ENCODE measurements around the gene RBM17. TPM values are rescaled to one million over a fixed set of nuclear protein-coding genes. Genes with fewer than 3 reads are reported as not detected.

Gene RBM17
- total RNA-seq, 1 experiment from 2014 or later = 65.4 TPM

DNA sequence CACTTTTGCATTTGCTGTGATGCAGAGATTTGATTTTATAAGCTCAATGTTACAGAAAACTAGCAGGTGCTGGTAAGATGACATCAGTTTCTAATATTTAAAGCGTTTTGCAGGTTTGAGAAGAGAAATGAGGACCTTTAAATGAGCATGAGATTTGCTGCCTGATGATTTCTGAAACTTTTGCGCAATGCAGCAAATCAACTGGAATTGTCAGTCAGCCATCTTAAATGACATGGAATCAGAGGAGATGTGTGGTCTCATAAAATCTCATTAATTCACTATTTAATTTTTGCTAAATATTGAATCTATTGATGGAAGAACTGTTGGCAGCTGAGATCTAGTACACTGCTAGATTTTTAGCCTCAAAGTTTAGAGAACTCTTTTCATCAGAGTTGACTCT, 3.9 kb downstream of the RBM17 start:
- TF ChIP-seq, protein P1, sequence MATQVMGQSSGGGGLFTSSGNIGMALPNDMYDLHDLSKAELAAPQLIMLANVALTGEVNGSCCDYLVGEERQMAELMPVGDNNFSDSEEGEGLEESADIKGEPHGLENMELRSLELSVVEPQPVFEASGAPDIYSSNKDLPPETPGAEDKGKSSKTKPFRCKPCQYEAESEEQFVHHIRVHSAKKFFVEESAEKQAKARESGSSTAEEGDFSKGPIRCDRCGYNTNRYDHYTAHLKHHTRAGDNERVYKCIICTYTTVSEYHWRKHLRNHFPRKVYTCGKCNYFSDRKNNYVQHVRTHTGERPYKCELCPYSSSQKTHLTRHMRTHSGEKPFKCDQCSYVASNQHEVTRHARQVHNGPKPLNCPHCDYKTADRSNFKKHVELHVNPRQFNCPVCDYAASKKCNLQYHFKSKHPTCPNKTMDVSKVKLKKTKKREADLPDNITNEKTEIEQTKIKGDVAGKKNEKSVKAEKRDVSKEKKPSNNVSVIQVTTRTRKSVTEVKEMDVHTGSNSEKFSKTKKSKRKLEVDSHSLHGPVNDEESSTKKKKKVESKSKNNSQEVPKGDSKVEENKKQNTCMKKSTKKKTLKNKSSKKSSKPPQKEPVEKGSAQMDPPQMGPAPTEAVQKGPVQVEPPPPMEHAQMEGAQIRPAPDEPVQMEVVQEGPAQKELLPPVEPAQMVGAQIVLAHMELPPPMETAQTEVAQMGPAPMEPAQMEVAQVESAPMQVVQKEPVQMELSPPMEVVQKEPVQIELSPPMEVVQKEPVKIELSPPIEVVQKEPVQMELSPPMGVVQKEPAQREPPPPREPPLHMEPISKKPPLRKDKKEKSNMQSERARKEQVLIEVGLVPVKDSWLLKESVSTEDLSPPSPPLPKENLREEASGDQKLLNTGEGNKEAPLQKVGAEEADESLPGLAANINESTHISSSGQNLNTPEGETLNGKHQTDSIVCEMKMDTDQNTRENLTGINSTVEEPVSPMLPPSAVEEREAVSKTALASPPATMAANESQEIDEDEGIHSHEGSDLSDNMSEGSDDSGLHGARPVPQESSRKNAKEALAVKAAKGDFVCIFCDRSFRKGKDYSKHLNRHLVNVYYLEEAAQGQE (IDR thresholded peaks at IDR 0.05; ENCODE audit: insufficient read depth in 1 of 2, low read depth in 2 of 2, low read length in 1 of 2) = no peak
- TF ChIP-seq TCF7L2 (IDR thresholded peaks at IDR 0.05; ENCODE audit: low read depth, low read length) (no peak), POLR2AphosphoS5 (IDR thresholded peaks at IDR 0.05; ENCODE audit: low read depth, low read length) (no peak), SIN3A (IDR thresholded peaks at IDR 0.05; ENCODE audit: borderline replicate concordance, insufficient read depth, low read depth, low read length) (no peak)
- TF ChIP-seq, protein P2, sequence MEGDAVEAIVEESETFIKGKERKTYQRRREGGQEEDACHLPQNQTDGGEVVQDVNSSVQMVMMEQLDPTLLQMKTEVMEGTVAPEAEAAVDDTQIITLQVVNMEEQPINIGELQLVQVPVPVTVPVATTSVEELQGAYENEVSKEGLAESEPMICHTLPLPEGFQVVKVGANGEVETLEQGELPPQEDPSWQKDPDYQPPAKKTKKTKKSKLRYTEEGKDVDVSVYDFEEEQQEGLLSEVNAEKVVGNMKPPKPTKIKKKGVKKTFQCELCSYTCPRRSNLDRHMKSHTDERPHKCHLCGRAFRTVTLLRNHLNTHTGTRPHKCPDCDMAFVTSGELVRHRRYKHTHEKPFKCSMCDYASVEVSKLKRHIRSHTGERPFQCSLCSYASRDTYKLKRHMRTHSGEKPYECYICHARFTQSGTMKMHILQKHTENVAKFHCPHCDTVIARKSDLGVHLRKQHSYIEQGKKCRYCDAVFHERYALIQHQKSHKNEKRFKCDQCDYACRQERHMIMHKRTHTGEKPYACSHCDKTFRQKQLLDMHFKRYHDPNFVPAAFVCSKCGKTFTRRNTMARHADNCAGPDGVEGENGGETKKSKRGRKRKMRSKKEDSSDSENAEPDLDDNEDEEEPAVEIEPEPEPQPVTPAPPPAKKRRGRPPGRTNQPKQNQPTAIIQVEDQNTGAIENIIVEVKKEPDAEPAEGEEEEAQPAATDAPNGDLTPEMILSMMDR (IDR thresholded peaks at IDR 0.05) = no peak
- BruUV-seq (replicated peaks) = no TSS peak
- intact Hi-C loops (cut with micrococcal nuclease; ENCODE audit: unreplicated experiment) = no loop called here
- peaks cover 14% of the 10 kb centered on the region for H3K4me1 ChIP-seq (ENCODE audit: control insufficient read depth, insufficient read depth, low read length)
- DNase-seq (ENCODE audit: low read depth, low spot score) = no peak
- ChIA-PET CTCF (interaction anchor here (0.5 kb wide), 1 partner anchor 580 kb away, joined by 5 read pairs; no protein-coding TSS in a partner anchor), POLR2A (no interaction called here)
- in situ Hi-C loops (cut with HindIII; ENCODE audit: low pct_unique_long_range_greater_than_20kb, low sequenced_read_pairs) = no loop called here
- H3K36me3 ChIP-seq (ENCODE audit: control insufficient read depth, insufficient read depth, low read length) = peaks cover 4% of the 10 kb centered on the region
- H3K27me3 ChIP-seq (ENCODE audit: control insufficient read depth, insufficient read depth, low read length) = no peaks in the 10 kb centered on the region; the same call in 1 of the 2 replicates
- no peak overlapping the region for H3K4me3 ChIP-seq (ENCODE audit: low read depth in 2 of 2, low read length in 2 of 2)
- H3K9me3 ChIP-seq (ENCODE audit: control insufficient read depth, insufficient read depth, low read depth, low read length) = no peaks in the 10 kb centered on the region
- no peak for ATAC-seq
- H3K27ac ChIP-seq (ENCODE audit: low read length) = no peak overlapping the region

DNA sequence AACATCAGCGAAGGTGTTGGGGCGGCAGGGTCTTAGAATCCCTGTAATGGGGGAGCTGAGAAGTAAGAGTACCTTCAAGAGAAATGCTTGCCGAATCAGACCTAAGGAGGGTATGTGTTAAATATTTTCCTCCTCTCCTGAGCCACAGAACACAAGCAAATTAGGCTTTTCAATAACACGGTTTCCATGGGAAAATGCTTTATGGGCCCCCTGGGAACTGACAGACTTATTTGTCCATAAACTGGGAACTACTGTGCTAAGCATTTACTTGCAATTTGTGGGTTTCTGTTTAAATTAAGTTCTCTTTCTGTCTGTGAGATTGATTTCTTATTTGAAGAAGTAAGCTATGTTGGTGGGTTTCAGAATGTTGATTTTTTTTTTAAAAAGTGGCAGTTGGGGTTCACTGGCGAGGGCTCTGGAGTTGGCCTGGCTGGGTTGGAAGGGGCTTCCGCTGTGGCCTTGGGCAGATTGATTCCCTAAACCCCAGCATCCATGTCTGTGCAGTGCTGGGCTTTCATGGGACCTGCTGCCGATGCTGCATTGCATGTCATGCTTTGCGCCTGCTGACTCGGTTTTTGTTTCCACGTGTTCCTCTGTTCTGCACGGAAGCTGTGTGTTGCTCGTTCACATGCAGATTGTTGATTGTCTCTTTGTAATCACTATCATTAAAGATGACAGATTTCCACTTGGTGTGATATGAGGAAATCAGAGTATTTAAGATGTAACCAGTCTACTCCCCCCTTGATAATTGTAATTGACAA, 7.2 kb downstream of the RBM17 start:
- Histone ChIP-seq H3K27ac (ENCODE audit: low read length) (no peak overlapping the region), H3K27me3 (ENCODE audit: control insufficient read depth, insufficient read depth, low read length) (no peaks in the 10 kb centered on the region), H3K9me3 (ENCODE audit: control insufficient read depth, insufficient read depth, low read depth, low read length) (no peaks in the 10 kb centered on the region), H3K4me1 (ENCODE audit: control insufficient read depth, insufficient read depth, low read length) (0 out of 2 replicates have a peak, but pooled peaks cover 2% of the 10 kb centered on the region), H3K36me3 (ENCODE audit: control insufficient read depth, insufficient read depth, low read length) (peaks cover 2% of the 10 kb centered on the region; the same call in 1 of the 2 replicates), H3K4me3 (ENCODE audit: low read depth in 2 of 2, low read length in 2 of 2) (no peak overlapping the region)
- intact Hi-C loops (cut with micrococcal nuclease; ENCODE audit: unreplicated experiment) = no loop called here
- CTCF ChIA-PET = no interaction called here
- POLR2A ChIA-PET = interaction anchor here (0.5 kb wide), 1 partner anchor 195 kb away, joined by 3 read pairs; no protein-coding TSS in a partner anchor
- in situ Hi-C loops (cut with HindIII; ENCODE audit: low pct_unique_long_range_greater_than_20kb, low sequenced_read_pairs) = no loop called here
- TF ChIP-seq TCF7L2 (IDR thresholded peaks at IDR 0.05; ENCODE audit: low read depth, low read length) (no peak), SIN3A (IDR thresholded peaks at IDR 0.05; ENCODE audit: borderline replicate concordance, insufficient read depth, low read depth, low read length) (no peak), POLR2AphosphoS5 (IDR thresholded peaks at IDR 0.05; ENCODE audit: low read depth, low read length) (no peak)
- TF ChIP-seq, protein P2 (IDR thresholded peaks at IDR 0.05) = no peak
- TF ChIP-seq, protein P1 (IDR thresholded peaks at IDR 0.05; ENCODE audit: insufficient read depth in 1 of 2, low read depth in 2 of 2, low read length in 1 of 2) = no peak
- no TSS peak for BruUV-seq (replicated peaks)
- ATAC-seq (no peak), DNase-seq (ENCODE audit: low read depth, low spot score) (no peak)

Measured in Panc1 (cell line).